ENCODE data around the gene RPL6.

DNA sequence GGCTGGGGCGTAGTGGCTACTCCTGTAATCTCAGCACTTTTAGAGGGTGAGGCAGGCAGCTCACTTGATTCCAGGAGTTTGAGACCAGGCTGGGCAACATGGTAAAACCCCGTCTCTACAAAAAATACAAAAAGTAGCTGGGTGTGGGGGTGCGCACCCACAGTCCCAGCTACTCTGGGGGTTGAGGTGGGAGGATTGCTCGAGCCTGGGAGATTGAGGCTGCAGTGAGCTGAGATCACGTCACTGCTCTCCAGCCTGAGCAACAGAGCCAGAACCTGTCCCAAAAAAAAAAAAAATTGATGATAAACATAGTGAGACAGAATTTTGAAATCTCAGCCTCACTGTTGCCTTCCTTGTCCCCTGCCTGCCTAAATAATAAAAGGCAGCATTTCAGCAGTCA lies 49.3 kb upstream of the RPL6 start:
- TF ChIP-seq RARB (CRISPR knock-in tag; IDR thresholded peaks at IDR 0.05) = no peak
- TF ChIP-seq, protein P1, sequence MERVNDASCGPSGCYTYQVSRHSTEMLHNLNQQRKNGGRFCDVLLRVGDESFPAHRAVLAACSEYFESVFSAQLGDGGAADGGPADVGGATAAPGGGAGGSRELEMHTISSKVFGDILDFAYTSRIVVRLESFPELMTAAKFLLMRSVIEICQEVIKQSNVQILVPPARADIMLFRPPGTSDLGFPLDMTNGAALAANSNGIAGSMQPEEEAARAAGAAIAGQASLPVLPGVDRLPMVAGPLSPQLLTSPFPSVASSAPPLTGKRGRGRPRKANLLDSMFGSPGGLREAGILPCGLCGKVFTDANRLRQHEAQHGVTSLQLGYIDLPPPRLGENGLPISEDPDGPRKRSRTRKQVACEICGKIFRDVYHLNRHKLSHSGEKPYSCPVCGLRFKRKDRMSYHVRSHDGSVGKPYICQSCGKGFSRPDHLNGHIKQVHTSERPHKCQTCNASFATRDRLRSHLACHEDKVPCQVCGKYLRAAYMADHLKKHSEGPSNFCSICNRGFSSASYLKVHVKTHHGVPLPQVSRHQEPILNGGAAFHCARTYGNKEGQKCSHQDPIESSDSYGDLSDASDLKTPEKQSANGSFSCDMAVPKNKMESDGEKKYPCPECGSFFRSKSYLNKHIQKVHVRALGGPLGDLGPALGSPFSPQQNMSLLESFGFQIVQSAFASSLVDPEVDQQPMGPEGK (CRISPR knock-in tag; IDR thresholded peaks at IDR 0.05; ENCODE audit: borderline replicate concordance) = no peak

Measured in SK-N-SH treated with all-trans-retinoic acid at 6 μM for 48 hours (cell line).